Astrocyte (in vitro differentiated cells and primary cell): ENCODE results near the gene MAN1C1.

Source experiments
- CTCF ChIP-seq: IDR thresholded peaks from 2 replicates; pipeline ENCODE4 v1.5.1; 2011; ENCODE audit warnings: low read depth, mild to moderate bottlenecking, inconsistent platforms, low read length, moderate library complexity; ENCODE audit not compliant: insufficient read depth
- EZH2 ChIP-seq: IDR thresholded peaks from 2 replicates; pipeline ENCODE4 v1.6.1; 2012; ENCODE audit warnings: mild to moderate bottlenecking, low read length, inconsistent platforms; ENCODE audit not compliant: insufficient read depth

- no peak for TF ChIP-seq CTCF
- TF ChIP-seq EZH2 = no peak
Observed at GRCh38 chr1:25695771-25696311, 79.2 kb downstream of the MAN1C1 start.
